AG04449 (cell line): ENCODE results near the gene FZR1.

Source experiments
- CTCF ChIA-PET: fragments of 350-600 bp; formaldehyde crosslinking; extraction: SDS; loops from one replicate; lab custom pipeline; 2021; ENCODE audit warnings: antibody characterized with exemption; lab: Yijun Ruan, JAX
- POLR2A ChIA-PET: fragments of 400-600, 350-600 bp; formaldehyde crosslinking; extraction: SDS; loops from one replicate; lab custom pipeline; 2020; ENCODE audit warnings: antibody characterized with exemption, inconsistent platforms; lab: Yijun Ruan, JAX
- DNase-seq: peaks from one replicate; pipeline ENCODE4 v3.0.0-alpha.2; 2010; ENCODE audit warnings: low read depth, low spot score
- H3K4me3 ChIP-seq: 2 replicates; pipeline ENCODE4 v1.5.1; 2011; ENCODE audit warnings: low read depth, mild to moderate bottlenecking, control low read depth, low read length
- CTCF ChIP-seq: IDR thresholded peaks from one replicate; pipeline ENCODE4 v1.5.1; 2011; ENCODE audit warnings: mild to moderate bottlenecking, moderate library complexity, low read length, control low read depth, inconsistent platforms; ENCODE audit not compliant: insufficient read depth; ENCODE audit errors: missing control alignments

FZR1 gene

DNA sequence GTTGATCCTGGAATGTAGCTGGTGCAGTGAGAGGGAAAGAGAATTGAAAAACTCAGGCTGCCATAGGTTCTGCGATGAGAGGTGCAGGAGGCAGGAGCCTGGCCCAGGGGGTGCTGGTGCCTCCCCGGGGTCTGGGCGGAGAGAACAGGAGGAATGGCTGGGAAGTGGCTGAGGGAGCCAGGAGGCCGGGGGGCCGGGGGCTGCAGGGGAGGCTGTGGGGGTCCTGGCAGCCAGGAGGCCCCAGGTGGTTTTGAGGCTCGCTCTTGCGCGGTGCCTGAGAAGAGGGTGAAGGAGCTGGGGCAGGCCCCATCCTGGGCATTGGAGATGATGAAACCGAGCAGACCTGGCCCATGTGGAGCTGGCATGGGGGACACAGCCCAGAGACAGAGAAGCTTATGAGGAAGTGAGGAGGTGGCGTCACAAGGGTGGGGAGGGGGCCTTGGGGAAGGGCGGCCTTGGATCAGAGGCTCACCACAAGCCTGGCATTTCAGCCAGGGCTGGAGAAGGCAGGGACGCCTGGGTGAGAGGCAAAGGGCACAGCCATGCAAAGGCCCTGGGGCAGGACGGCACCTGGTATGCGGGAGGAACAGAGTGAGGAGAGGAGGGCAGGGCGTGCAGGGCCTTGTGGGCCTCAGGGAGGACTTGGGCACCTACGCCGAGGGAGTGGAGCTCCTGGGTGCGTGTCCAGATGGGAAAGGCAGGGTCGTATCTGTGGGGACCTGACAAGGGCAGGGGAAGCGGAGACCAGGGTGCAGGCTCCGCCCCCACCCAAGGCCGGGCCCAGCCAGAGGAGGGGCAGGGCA, 31.5 kb downstream of the FZR1 start:
- POLR2A ChIA-PET: no interaction called here
- no peak for DNase-seq
- CTCF ChIA-PET: interaction anchor here (1.7 to 2.7 kb wide), 2 partner anchors 8 to 81 kb away, joined by 3 to 22 read pairs; no protein-coding TSS in a partner anchor
- no peak for TF ChIP-seq CTCF
- no peak overlapping the region for H3K4me3 ChIP-seq

DNA sequence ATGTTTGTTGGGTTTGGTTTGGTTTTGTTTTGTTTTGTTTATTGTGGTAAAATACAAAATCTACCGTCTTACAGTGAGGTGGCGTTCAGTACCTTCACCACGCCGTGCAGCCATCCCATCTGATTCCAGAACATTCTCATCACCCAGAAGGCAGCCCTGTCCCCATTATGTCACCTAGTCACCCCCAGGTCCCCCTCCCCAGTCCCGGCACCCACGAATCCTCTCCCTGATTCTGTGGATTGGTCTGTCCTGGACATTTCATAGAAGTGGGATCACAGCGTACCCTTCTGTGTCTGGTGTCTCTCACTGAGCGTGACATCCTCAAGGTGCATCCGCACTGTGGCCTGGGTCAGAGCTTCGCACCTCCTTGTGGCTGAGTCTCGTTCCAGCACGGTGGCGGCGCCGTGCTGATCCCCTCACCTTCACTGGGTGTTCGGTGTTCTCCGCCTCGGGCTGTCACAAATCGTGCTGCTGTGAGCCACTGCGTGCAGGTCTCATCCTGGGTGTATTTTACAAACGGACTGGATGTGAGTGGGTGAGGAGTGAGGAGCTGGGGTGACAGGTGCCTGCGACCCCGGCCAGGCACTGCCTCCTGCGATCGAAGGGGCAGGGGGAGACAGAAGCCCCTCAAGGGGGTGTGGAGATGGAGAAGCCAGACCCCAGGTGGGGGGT, 32.3 kb downstream of the FZR1 start:
- CTCF ChIA-PET: interaction anchor here (1.7 kb wide), 1 partner anchor 80 kb away, joined by 3 read pairs; no protein-coding TSS in a partner anchor
- DNase-seq: no peak
- POLR2A ChIA-PET: no interaction called here
- no peak for TF ChIP-seq CTCF
- H3K4me3 ChIP-seq: no peak overlapping the region

GRCh38 chr19:3538965-3539755, 33.0 kb downstream of the FZR1 start, which contains the start of gene TEKTIP1:
TEKTIP1 (plus strand) TSS chr19:3539174; CDS start chr19:3539178, 4 bp downstream.
- POLR2A ChIA-PET: no interaction called here
- no peak for TF ChIP-seq CTCF
- DNase-seq: no peak
- H3K4me3 ChIP-seq: no peak within 1 kb of the TSS
- CTCF ChIA-PET: interaction anchor here (1.7 kb wide), 1 partner anchor 79 kb away, joined by 3 read pairs; no protein-coding TSS in a partner anchor

GRCh38 chr19:3539756-3540118, 33.6 kb downstream of the FZR1 start:
- POLR2A ChIA-PET: no interaction called here
- TF ChIP-seq CTCF: no peak
- CTCF ChIA-PET: no interaction called here
- DNase-seq: no peak
- H3K4me3 ChIP-seq: no peak overlapping the region

GRCh38 chr19:3543150-3544057, 37.3 kb downstream of the FZR1 start:
- ChIA-PET POLR2A (no interaction called here), CTCF (interaction anchor here (1.2 to 3.8 kb wide), 4 partner anchors 16 to 76 kb away, joined by 3 to 54 read pairs (median 12); no protein-coding TSS in a partner anchor)
- no peak for DNase-seq
- no peak overlapping the region for H3K4me3 ChIP-seq
- TF ChIP-seq CTCF: no peak
